NCI-H748 (cell line): ENCODE data around the gene SLC39A12.
A peak's percentile ranks its signal among the peaks of the same experiment; 100 is the strongest.

Experiments
- DNase-seq: peaks from one replicate; lab custom pipeline; 2025; ENCODE audit not compliant: unreplicated experiment; lab: John Stamatoyannopoulos, UW

SLC39A12 gene

DNA sequence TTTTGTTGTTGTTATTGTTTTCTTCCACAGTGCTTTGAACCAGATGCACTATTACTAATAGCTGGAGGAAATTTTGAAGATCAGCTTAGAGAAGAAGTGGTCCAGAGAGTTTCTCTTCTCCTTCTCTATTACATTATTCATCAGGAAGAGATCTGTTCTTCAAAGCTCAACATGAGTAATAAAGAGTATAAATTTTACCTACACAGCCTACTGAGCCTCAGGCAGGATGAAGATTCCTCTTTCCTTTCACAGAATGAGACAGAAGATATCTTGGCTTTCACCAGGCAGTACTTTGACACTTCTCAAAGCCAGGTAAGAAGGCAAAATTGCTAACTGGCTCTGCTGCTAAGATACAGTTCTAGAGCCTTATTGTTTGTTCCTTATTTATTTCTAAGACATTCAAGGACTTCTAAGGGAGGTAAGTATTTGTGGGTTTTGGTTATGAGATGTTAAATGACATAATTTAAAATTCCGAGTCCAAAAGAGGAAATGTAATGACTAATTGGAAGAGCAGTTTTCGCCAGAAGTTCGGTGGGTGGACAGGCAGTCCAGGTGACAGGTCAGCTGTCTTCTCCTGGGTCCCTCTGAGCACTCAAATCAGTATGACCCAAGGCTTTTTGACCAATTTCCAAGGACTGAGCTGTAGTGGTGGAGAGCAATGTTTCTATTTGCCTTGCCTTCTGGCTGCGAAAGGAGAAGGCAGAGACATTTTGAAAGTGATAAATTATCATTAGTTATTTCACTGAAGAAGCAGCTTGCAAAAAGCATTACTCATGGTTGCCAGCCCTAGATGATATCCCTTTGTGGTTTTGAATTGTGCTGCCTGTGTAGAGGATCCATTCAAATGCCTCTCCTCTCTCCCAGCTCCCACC lies 10.1 kb downstream of the SLC39A12 start:
- no peak for DNase-seq

DNA sequence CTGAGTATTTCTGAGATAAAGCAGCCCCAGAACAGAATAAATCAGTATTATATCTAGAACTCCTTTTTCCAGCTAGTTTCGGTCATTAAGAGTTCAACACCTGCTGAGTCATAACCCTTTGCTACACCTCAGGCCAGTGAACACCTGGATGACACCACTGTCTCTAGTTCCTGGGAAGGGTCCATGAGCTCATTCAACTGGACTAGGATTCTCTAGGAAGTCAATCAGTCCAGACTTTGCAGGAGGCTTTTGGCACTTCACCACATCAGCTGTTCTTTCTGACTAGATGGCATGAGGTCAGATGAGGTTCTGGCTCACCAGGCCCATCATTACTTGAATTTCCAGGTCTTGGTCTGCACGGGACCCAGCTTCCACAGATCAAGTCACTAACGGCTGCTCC lies 11.7 kb downstream of the SLC39A12 start:
- no peak for DNase-seq

DNA sequence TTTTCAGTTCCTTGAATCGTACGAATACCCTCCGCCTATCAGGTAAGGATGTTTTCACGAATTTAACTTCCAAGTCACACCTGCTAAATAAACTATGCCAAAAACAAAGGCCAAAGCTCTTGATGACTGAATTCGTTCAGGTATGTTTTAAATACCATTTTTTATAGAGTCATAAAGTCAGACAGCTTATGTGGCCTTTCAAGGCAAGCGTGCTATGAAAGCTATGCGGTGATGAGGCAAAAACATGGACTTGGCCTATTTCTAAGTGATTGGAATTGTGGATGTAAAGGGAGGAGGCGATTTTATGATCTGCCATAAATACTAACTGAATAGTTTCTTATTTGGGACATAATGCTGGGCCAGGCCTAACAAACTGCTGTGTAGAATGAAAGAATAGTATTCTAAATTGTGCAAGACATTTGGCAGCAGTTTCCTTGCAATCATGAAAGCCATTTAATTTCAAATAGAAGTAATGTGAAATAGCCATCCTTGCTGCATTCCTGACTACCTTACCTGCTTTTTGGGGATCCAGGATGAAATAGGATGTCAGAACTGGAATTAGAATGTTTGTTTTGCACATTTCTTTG lies 14.0 kb downstream of the SLC39A12 start:
- no peak for DNase-seq

DNA sequence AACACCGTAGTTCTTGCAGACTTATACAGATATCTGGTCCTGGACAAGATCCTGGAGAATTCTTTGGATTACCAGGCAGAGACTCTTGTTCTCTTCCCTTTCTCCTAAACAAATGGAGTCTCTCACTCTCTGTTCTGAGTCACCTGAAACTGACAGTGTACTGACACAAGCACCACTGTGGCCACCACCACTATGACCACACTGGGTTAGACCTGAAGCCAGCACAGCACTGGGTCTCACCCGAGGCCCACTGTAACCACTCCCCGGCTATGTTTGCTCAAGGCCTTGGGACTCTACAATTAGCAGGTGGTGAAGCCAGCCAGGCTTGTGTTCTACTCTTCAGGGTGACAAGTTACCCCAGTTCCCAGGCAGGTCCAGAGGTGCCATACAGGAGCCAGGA lies 22.8 kb downstream of the SLC39A12 start:
- no peak for DNase-seq

DNA sequence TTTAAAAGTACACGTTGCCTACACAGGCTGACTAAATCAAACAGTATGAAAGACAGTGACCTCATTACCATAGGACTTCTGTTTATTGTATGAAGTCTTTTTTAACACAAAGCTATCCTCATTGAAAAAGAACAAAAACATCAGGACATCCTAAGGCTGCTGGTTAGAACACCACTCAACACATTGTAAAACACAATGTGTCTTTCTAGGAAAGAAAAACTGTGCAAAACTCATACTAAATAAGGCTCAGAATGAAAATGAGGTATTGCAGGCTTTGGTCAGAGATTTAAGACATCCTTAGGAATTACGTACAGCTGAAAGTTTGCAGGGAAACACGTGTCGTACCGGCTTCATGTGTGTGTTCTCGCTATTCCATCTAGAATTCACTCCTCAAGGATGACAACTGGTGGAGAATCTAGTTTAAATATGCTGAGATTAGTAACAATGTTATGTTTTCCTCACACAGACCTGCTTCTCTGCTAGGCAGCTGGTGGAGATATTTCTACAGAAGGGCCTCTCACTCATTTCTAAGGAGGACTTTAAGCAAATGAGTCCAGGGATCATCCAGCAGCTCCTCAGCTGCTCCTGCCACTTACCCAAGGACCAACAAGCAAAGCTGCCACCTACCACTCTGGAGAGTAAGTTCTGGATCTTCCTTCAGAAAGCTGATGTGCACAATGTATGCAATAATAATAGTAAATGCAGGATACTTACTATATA lies 29.3 kb downstream of the SLC39A12 start:
- no peak for DNase-seq

DNA sequence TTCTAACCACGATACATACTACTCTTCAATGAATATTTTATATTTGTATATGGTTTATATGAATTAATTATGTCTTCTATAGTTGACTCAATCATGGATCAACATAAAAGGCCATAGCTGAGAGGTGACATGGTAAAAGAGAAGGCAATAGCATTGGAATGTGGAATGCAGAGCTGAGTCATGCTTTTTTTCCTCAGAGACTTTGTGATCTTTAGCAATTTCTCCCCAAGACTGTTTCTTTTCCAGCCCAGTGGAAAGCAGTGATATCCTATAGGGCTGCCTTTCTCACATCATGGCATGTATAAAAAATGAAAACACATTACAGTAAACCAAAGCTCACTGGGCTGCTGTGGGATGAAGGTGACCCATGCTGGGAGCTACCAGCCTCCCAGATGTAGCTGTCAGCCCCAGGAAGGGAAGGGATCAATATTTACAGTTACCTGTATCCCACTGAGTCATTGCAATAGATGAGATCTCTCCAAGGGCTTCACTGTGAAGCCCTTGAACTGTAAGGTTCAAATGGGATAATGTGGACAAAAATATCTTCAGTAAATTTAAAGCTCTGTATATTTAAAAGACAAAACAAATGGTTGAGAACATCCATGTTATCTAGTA lies 30.2 kb downstream of the SLC39A12 start:
- no peak for DNase-seq

DNA sequence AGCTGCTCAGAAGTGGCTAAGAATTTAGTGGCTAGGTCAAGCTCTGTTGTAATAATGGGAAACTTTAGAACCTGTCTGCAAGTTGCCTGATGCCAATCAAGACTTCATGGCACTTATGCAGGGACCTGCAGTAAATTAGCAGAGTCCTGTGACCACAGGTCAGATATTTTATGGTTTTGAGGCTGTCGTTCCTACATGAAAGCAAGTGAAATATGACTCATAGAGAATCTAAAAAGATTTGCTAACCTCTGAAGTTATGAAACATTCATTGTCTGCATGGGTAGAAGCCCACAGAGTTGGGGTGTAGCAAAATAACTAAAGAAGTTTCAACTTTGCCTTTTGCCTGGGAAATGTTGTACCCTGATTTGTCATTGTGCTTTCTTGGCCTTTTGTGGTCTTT lies 32.3 kb downstream of the SLC39A12 start:
- DNase-seq, result no peak

DNA sequence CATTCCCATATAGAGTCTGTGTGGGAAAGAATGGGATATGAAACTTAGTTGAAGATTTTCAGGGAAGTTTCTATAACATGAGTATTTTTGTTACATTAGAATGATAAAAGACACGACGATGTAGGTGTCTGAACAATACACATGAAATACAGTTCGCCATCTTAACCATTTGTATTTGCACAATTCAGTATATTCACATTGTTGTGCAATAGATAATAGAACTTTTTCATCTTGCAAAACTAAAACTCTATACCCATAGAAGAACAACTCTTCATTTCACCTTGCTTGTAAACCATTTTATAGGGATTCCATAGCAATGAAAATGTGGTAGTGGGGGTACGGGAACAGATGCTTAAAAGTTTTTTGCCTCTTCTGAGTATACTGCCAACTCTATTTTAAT lies 32.8 kb downstream of the SLC39A12 start:
- no peak for DNase-seq

DNA sequence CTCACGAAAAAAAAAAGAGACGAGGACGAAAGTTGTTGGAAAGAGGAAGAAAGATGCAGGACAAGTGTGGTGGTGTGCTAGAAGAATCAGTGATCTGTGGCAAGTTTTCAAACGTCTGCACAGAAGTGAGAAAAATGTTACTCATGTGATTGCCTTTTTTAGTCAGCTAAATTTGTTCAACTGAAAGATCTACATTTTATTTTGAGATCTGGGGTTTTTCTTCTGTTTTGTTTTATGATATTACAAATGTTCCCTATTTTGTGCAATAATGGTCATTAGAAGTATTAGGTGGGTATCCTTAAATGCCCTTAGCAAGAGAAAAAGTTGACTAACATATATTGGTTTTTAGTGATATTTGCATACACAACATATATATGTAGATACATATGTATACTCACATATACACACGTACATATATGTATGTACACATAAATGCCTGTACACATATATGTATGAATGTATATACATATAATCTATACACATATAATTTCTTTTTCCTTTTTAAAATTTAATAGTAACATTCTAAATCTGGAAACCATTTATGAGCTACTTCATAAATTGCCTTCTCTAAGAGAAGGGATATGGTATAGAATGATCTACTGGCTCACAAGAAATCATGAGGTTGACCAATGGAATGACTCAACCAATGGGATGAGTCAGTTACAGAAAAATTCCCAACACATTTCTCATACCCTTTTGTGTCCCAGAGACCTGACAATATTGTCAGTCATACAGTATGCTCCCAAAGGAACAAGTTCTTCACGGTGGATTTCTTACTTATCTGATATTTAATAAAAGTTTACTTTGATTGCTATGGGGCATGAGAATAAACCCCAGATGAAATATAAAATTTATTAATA lies 38.4 kb downstream of the SLC39A12 start:
- DNase-seq, result no peak

DNA sequence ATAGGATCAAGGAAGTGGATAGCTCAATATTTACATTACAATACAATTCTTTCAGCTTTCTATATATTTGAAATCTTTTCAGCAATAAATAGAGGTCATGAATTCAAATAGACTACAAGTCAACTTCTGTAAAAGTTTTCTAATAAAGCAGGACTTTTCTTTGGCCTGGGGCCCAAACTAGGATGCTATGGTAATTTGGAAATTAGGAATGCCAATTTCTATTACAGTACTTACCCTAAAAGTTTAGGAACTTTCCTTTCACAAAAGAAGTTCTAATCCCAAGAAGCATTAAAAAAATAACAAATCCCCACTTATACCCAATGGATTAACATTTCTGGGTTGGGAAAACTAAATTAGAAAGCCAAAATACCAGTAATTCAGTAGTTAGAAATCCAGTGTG lies 40.5 kb downstream of the SLC39A12 start:
- no peak for DNase-seq

DNA sequence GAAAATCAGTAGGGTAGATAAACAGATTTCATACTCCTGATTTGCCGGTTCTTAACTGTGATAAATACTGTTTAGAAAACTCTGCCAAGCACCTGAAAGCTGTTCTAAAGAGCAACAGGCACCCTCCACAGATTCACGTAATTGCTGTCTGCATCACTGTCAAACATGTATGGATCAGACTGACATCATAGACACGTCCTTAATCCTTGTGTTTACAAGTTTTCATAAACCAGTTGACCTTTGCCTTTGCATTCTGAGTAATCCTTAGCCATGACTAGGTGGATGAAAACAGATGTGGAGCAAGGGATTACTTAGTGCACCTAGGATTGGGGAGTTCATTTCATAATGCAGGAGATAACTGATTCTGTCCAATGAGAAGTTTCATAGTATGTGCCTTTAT lies 41.6 kb downstream of the SLC39A12 start:
- DNase-seq, result no peak

DNA sequence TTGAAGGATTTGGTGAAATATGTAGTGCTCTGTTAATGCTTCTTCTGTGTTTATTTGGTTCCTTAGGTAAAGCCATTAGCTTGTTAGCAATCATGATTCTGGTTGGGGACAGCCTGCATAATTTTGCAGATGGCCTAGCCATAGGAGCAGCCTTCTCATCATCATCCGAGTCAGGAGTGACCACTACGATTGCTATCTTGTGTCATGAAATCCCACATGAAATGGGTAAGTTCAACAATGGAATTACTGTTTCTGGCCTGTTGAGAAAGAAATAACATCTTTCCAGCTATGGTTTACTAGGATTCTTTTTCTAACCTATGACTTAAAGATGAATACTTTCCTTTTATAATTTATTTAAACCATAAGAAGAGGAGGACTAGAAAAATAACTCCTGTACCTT lies 48.9 kb downstream of the SLC39A12 start:
- no peak for DNase-seq

DNA sequence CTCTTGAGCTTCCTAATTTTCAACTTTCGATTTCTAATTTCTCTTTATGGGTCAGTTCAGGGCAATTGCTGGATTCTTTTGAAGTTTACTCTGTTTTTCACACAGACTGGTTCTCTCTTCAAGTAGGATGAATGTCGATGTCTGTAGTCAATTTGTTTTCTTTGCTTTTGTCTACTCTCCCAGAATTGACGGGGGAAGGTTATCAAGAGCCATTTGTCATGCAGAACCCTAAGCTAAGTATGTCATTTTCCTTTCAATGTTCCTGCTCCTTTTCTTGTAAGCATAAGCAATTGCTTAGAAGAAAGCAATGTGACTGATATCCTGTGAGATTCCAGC lies 53.7 kb downstream of the SLC39A12 start:
- no peak for DNase-seq

DNA sequence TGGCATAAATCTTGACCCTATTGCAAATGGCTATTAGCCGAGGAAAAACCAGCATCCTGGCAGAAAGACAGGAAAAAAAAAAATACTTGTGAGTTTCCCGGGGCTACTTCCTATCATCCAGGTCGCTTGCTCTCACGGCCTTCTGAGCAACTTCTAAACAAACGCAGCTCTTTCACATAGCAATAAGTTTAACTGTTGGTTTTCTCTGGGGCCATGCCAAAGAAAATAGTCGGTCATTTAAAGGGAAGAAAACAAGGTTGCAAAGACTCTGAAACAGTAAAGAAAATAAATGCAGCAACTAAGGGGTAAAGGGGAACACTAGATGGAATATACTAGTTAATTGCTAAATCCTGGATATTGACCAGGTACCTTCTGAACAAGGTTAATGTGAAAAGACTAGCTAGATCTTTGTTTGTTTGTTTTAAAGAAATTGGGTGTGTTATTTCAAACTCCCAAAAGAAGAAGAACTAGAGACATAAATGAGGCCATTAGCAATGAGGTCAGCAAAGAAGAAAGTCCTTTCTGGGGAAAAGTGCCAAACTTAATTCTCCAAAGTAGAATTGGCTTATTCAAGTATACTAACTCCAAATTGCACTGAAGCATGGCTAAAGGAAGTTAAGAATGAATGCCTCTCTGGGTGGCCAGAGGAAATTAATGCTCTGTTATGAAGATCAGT lies 54.2 kb downstream of the SLC39A12 start:
- no peak for DNase-seq

DNA sequence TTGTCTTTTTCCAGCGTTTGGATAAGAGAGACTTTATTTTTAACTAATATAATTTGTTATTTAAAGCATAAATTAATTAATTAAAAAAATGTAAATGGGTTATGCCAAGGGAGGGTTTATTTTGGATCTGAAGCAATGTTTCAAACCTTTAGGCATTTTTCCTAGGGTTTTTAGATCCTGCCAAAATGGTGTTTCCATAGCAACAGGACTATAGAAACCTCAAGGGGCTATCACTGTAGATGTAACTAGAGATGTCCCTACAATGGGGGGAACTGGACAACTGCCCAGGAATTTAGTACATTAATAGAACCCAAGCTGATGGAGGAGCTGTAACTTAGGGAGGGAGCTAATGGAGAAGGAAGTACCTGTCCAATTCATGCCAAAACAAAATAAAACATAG lies 57.3 kb downstream of the SLC39A12 start:
- peak; percentile 66 for DNase-seq

DNA sequence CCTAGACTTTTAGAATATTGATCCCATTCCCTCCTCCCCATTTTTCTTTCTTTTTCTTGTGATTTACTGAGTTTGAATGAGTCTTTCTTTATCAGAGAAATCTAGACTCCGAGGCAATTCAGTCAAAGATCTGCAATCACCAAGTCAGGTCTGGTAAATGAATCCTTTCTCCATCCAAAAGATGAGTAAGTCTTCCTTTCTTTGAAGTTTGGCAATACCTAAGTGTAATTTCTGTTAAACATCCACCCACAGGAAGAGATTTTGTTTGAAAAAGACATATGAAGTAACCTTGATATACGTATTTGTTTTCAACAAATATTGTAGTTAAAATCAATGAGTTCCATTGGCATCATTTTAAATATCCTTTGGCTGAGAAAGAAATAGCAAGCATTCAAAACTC lies 58.3 kb downstream of the SLC39A12 start:
- no peak for DNase-seq

DNA sequence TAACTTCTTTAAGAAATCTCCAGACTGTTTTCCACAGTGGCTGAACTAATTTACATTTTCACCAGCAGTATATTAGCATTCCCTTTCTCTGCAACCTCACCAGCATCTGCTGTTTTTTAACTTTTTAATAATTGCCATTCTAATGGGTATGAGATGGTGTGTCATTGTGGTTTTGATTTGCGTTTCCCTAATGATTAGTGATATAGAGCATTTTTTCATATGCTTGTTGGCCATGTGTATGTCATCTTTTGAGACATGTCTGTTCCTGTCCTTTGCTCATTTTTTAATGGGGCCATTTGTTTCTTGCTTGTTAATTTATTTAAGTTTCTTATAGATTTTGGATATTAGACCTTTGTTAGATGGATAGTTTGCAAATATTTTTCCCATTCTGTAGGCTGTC lies 68.8 kb downstream of the SLC39A12 start:
- no peak for DNase-seq

DNA sequence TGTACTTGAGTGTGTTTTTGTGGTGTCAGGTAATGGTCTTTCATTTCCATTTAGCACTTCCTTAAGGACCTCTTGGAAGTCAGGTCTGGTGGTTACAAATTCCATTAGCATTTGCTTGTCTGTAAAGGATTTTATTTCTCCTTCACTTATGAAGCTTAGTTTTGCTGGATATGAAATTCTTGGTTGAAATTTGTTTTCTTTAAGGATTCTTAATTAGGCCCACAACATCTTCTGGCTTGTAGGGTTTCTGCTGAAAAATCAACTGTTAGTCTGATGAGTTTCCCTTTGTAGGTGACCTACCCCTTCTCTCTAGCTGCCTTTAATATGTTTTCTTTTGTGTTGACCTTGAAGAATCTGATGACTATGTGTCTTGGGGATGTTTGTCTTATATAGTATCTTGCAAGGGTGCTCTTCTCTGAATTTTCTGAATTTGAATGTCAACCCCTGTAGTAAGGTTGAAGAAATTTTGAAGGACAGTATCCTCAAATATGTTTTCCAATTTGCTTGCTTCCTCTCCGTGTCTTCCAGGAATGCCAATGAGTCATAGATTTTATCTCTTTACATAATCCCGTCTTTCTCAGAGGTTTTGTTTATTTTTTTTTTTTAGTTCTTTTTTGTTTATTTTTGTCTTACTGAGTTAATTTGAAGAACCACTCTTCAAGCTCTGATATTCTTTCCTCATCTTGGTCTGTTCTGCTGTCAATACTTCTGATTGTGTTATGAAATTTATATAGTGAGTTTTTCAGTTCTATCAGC lies 70.2 kb downstream of the SLC39A12 start:
- DNase-seq, result no peak

DNA sequence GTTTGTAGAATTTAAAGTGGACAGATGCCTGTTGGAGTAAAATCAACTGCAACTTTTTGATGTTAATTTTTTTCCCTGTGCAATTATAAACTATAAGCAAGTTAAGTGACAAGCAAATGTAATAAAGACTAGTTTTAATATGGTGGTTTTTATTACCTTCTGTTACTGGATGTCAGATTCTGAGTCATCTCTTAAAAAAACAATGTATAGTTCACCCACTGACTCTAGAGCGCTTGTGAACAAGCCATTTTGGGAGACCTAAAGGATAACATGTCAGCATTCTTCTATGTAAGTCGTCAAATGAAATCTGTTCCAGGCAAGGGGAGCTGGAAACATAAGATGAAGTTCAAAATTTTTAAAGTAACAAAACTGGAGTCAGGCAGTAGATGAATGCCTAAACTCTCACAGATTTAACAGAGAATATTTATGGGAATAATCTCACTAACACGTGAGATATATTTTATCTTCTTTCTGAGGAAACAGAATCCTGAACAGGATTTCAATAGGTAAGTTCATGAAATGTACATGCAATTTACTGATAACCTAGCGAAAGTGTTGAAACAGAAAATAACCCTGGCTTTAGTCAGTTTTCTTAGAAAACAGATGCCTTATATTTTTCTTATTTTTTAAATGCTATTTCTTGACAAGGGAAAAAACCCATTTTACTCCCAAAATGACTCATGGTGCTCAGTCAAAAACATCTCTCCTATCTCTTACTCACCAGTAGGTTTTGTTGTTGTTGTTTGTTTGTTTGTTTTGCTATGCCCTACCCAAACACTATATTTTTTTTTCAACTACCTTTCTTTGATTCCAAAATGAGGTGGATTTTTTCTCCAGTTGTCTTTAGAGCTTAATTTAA lies 91.7 kb downstream of the SLC39A12 start:
- no peak for DNase-seq
